Keratinocyte (primary cell): ENCODE results near the gene SMG7. TPM values are rescaled to one million over a fixed set of nuclear protein-coding genes. Genes with fewer than 3 reads are reported as not detected.
A peak's percentile ranks its signal among the peaks of the same experiment; 100 is the strongest.

Source experiments
- DNase-seq: peaks from one replicate; pipeline ENCODE4 v3.0.0-alpha.2; 2011; ENCODE audit warnings: low read depth, missing footprints, low spot score
- FAIRE-seq: peaks from 2 replicates; lab custom pipeline; 2011; peaks lifted over from hg19 to GRCh38; lab: Jason Lieb, UNC
- H2AFZ ChIP-seq: 2 replicates; pipeline ENCODE4 v1.6.0; 2012; ENCODE audit warnings: low read length, control low read depth, inconsistent platforms; ENCODE audit not compliant: control insufficient read depth
- H3K27ac ChIP-seq: 2 replicates; pipeline ENCODE4 v1.5.1; 2011; ENCODE audit warnings: low read length; ENCODE audit not compliant: control insufficient read depth, insufficient read depth
- H3K27me3 ChIP-seq: 3 replicates; pipeline ENCODE4 v1.6.0; 2011; ENCODE audit warnings: low read length; ENCODE audit not compliant: control insufficient read depth, insufficient read depth; ENCODE audit errors: extremely low read depth
- H3K36me3 ChIP-seq, 2 experiments: 2 replicates in 1 of 2; 3 replicates in 1 of 2; pipeline ENCODE4 v1.5.1; 2011; ENCODE audit warnings: low read length in 2 of 2, mild to moderate bottlenecking in 1 of 2; ENCODE audit not compliant: control insufficient read depth in 2 of 2, insufficient read depth in 2 of 2; ENCODE audit errors: extremely low read depth in 1 of 2
- H3K4me1 ChIP-seq: 3 replicates; pipeline ENCODE4 v1.5.1; 2011; ENCODE audit warnings: low read length; ENCODE audit not compliant: control insufficient read depth, insufficient read depth; ENCODE audit errors: extremely low read depth
- H3K4me2 ChIP-seq: 3 replicates; pipeline ENCODE4 v1.6.0; 2011; ENCODE audit warnings: low read depth, low read length; ENCODE audit not compliant: control insufficient read depth, insufficient read depth; ENCODE audit errors: extremely low read depth
- H3K4me3 ChIP-seq, 3 experiments: fragments of 200-600 bp in 1 of 3; sonication (generic) in 1 of 3; 2 replicates in 2 of 3; 3 replicates in 1 of 3; pipeline ENCODE4 v1.5.1; 2011 to 2016; ENCODE audit warnings: low read length in 3 of 3, mild to moderate bottlenecking in 3 of 3, control low read depth in 2 of 3, inconsistent platforms in 1 of 3, low read depth in 1 of 3, mixed read lengths in 1 of 3, mixed run types in 1 of 3, moderate library complexity in 1 of 3; ENCODE audit not compliant: control insufficient read depth in 2 of 3, insufficient read depth in 2 of 3; ENCODE audit errors: extremely low read depth in 1 of 3
- H3K79me2 ChIP-seq: 2 replicates; pipeline ENCODE4 v1.6.0; 2012; ENCODE audit warnings: low read length; ENCODE audit not compliant: control insufficient read depth, insufficient read depth
- H3K9ac ChIP-seq: 3 replicates; pipeline ENCODE4 v1.6.0; 2011; ENCODE audit warnings: low read length; ENCODE audit not compliant: control insufficient read depth, insufficient read depth; ENCODE audit errors: extremely low read depth
- H3K9me1 ChIP-seq: 3 replicates; pipeline ENCODE4 v1.6.0; 2011; ENCODE audit warnings: low read length; ENCODE audit not compliant: control insufficient read depth, insufficient read depth; ENCODE audit errors: extremely low read depth
- H3K9me3 ChIP-seq: 2 replicates; pipeline ENCODE4 v1.5.1; 2012; ENCODE audit warnings: low read depth, low read length; ENCODE audit not compliant: control insufficient read depth
- H4K20me1 ChIP-seq: 3 replicates; pipeline ENCODE4 v1.6.0; 2011; ENCODE audit warnings: low read length; ENCODE audit not compliant: control insufficient read depth, insufficient read depth; ENCODE audit errors: extremely low read depth
- EZH2 ChIP-seq: IDR thresholded peaks from one replicate; pipeline ENCODE4 v1.6.1; 2012; ENCODE audit warnings: inconsistent platforms, mild to moderate bottlenecking, low read length, moderate library complexity
- dilution Hi-C: fragments of 300-500 bp; cut with MboI; formaldehyde crosslinking; loops from one replicate; pipeline ENCODE4 v1.7.0; 2020; ENCODE audit warnings: low sequenced_read_pairs; ENCODE audit not compliant: extremely low pct_ligation_motif_present
- polyA plus RNA-seq, 5 experiments: library from polyadenylated mRNA; depleted of rRNA in 3 of 5; stranded (reverse) in 3 of 5; stranded (forward) in 1 of 5; unstranded in 1 of 5; fragments of >200 nt; gene quantifications; 1 replicate in 1 of 5; 2 replicates in 3 of 5; 3 replicates in 1 of 5; pipeline versions ENCODE4 v1.2.1 to v1.2.3, GENCODE V29; 2011 to 2012; ENCODE audit warnings: missing spikeins in 2 of 5, low read depth in 1 of 5, low replicate concordance in 1 of 5
- TF ChIP-seq, protein P1 (sequence below), 3 experiments: IDR thresholded peaks in 1 of 3; conservative IDR thresholded peaks in 1 of 3; optimal IDR thresholded peaks in 1 of 3; 2 replicates in 2 of 3; 3 replicates in 1 of 3; pipeline versions ENCODE3 to v1.5.1; 2011; ENCODE audit warnings: low read length in 3 of 3, mild to moderate bottlenecking in 3 of 3, moderate library complexity in 2 of 3, control low read depth in 1 of 3, inconsistent platforms in 1 of 3; ENCODE audit not compliant: insufficient read depth in 2 of 3; ENCODE audit errors: extremely low read depth in 1 of 3

SMG7 gene
- polyA plus RNA-seq, 1 donor (not counting 4 experiments of a cell fraction or from before 2014, with no cell fraction given): 38.2 TPM

DNA sequence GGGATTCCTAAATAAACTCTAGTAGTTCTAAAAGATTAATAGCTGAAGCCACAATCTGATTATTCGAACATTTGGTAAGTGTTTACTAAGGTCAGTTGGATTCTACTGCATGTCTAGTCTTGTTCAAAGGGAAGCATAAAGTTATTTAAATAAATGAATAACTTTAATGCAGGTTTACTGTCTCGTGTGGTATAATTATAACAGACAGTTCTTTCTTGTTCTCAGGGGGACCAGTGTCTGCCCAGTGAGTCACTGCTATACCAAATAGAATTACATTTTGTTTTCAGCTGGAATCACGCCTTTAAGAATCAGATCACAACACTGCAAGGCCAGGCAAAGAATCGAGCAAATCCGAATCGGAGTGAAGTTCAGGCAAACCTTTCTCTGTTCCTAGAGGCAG is 45.1 kb downstream of the SMG7 start:
- no peak for DNase-seq
- FAIRE-seq: no peak
- no peak overlapping the region for H3K27ac ChIP-seq
- peak overlapping the region in 1 of 3 experiments; percentile 2 for H3K4me3 ChIP-seq
- no peaks in the 10 kb centered on the region for H3K9me1 ChIP-seq
- H3K4me1 ChIP-seq: peaks cover 20% of the 10 kb centered on the region
- H3K9ac ChIP-seq: no peak overlapping the region
- no peak overlapping the region for H2AFZ ChIP-seq
- dilution Hi-C loops: no loop called here
- H3K36me3 ChIP-seq: peaks cover 5 to 10% of the 10 kb centered on the region in 2 experiments
- H4K20me1 ChIP-seq: no peaks in the 10 kb centered on the region
- H3K9me3 ChIP-seq: no peaks in the 10 kb centered on the region
- H3K4me2 ChIP-seq: no peak overlapping the region
- H3K79me2 ChIP-seq: peaks cover 4% of the 10 kb centered on the region
- TF ChIP-seq EZH2: no peak
- TF ChIP-seq, protein P1, sequence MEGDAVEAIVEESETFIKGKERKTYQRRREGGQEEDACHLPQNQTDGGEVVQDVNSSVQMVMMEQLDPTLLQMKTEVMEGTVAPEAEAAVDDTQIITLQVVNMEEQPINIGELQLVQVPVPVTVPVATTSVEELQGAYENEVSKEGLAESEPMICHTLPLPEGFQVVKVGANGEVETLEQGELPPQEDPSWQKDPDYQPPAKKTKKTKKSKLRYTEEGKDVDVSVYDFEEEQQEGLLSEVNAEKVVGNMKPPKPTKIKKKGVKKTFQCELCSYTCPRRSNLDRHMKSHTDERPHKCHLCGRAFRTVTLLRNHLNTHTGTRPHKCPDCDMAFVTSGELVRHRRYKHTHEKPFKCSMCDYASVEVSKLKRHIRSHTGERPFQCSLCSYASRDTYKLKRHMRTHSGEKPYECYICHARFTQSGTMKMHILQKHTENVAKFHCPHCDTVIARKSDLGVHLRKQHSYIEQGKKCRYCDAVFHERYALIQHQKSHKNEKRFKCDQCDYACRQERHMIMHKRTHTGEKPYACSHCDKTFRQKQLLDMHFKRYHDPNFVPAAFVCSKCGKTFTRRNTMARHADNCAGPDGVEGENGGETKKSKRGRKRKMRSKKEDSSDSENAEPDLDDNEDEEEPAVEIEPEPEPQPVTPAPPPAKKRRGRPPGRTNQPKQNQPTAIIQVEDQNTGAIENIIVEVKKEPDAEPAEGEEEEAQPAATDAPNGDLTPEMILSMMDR (optimal IDR thresholded peaks at IDR 0.05 in 1 of 3, IDR thresholded peaks at IDR 0.05 in 1 of 3, conservative IDR thresholded peaks at IDR 0.05 in 1 of 3; ENCODE audit: extremely low read depth in 1 of 3, insufficient read depth in 2 of 3, low read length in 3 of 3): no peak
- H3K27me3 ChIP-seq: no peaks in the 10 kb centered on the region

- no peak for FAIRE-seq
- H3K36me3 ChIP-seq: peaks cover 5 to 15% of the 10 kb centered on the region in 2 experiments
These were observed 48.1 kb downstream of the SMG7 start for GRCh38 chr1:183520379-183520778.

More at GRCh38 chr1:183520379-183520778, 48.1 kb downstream of the SMG7 start:
- Histone ChIP-seq H3K4me2 (no peak overlapping the region), H3K9me3 (no peaks in the 10 kb centered on the region), H4K20me1 (no peaks in the 10 kb centered on the region), H3K9me1 (no peaks in the 10 kb centered on the region), H3K27ac (no peak overlapping the region), H2AFZ (no peak overlapping the region), H3K4me1 (peaks cover 11% of the 10 kb centered on the region), H3K9ac (no peak overlapping the region), H3K4me3 (no peak overlapping the region), H3K27me3 (no peaks in the 10 kb centered on the region), H3K79me2 (peaks cover 2% of the 10 kb centered on the region)
- no peak for DNase-seq
- TF ChIP-seq EZH2: no peak
- TF ChIP-seq, protein P1 (optimal IDR thresholded peaks at IDR 0.05 in 1 of 3, IDR thresholded peaks at IDR 0.05 in 1 of 3, conservative IDR thresholded peaks at IDR 0.05 in 1 of 3; ENCODE audit: extremely low read depth in 1 of 3, insufficient read depth in 2 of 3, low read length in 3 of 3): no peak
- dilution Hi-C loops: no loop called here
